ENCODE measurements around the gene PSIP1. TPM values are rescaled to one million over a fixed set of nuclear protein-coding genes. Genes with fewer than 3 reads are reported as not detected.

Gene PSIP1
- total RNA-seq, 1 experiment from 2014 or later, result 362 TPM

DNA sequence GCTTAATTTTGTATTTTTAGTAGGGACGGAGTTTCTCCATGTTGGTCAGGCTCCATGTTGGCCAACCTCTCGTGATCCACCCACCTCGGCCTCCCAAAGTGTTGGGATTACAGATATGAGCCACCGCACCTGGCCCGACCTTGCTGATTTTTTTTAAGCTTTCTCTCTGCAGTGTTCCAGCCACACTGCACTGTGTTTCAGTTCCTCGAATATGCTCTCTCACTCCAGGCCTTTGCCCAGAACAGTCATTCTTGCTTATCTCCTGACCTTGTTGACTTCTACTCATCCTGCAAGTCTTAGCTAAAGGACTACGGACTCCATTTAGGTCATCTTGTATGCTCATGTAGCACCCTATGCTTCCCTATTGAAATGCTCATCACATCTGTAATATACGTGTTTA lies 84.8 kb downstream of the PSIP1 start:
- Mint-ChIP-seq H3K27ac (peak overlapping the region in 1 of 3 experiments; percentile 68; a peak in 1 of 7 replicates), H3K4me1 (peaks cover 29 to 35% of the 10 kb centered on the region in 2 experiments), H3K36me3 (ENCODE audit: insufficient read depth in 1 of 3, low read depth in 3 of 3) (peaks cover 28 to 55% (median 47%) of the 10 kb centered on the region in 3 experiments), H3K4me3 (no peak overlapping the region), H3K27me3 (ENCODE audit: low read depth) (no peaks in the 10 kb centered on the region), H3K9me3 (no peaks in the 10 kb centered on the region; a peak in 1 of 5 replicates)
- Histone ChIP-seq H4K91ac (ENCODE audit: insufficient read length, low read depth, low read length) (no peak overlapping the region), H3K9me3 (ENCODE audit: control insufficient read depth, low read depth, low read length) (no peaks in the 10 kb centered on the region), H3K27me3 (ENCODE audit: insufficient read depth, low read length) (no peaks in the 10 kb centered on the region), H2BK5ac (ENCODE audit: insufficient read length, low read length) (no peak overlapping the region), H3K79me2 (ENCODE audit: insufficient read depth, low read length) (peaks cover 10% of the 10 kb centered on the region; the same call in 1 of the 2 replicates), H2BK15ac (ENCODE audit: low read depth, low read length) (no peak overlapping the region), H2BK12ac (ENCODE audit: insufficient read length, low read depth, low read length) (no peak overlapping the region), H3K56ac (ENCODE audit: insufficient read length, low read depth, low read length) (no peak overlapping the region), H3K23ac (ENCODE audit: insufficient read length, low read depth, low read length) (no peak overlapping the region), H3K14ac (ENCODE audit: insufficient read depth, low read length) (no peak overlapping the region), H4K5ac (ENCODE audit: insufficient read length, low read depth, low read length) (no peak overlapping the region), H3K18ac (ENCODE audit: insufficient read length, low read depth, low read length) (no peak overlapping the region), H2BK120ac (ENCODE audit: low read depth, low read length, poor library complexity, severe bottlenecking) (no peak overlapping the region), H3K79me1 (ENCODE audit: insufficient read depth, low read depth, low read length, poor library complexity, severe bottlenecking) (peaks cover 12% of the 10 kb centered on the region), H3K4ac (ENCODE audit: low read depth, low read length) (no peak overlapping the region), H3K9ac (ENCODE audit: extremely low read depth, insufficient read length, low read length) (no peak overlapping the region), H3K4me1 (ENCODE audit: insufficient read depth, low read length) (no peaks in the 10 kb centered on the region), H3K27ac (ENCODE audit: insufficient read length, low read depth, low read length) (no peak overlapping the region), H2AK5ac (ENCODE audit: insufficient read length, low read length) (no peak overlapping the region), H4K20me1 (ENCODE audit: control insufficient read depth, insufficient read depth, insufficient read length) (no peaks in the 10 kb centered on the region), H3K4me2 (ENCODE audit: insufficient read depth, insufficient read length, low read length) (no peak overlapping the region), H2AFZ (ENCODE audit: low read length) (no peak overlapping the region), H3K23me2 (ENCODE audit: insufficient read length, low read depth, low read length, poor library complexity, severe bottlenecking) (peaks cover 6% of the 10 kb centered on the region), H4K8ac (replicated peaks; ENCODE audit: insufficient read length, low read depth, low read length) (no peak overlapping the region), H2BK20ac (ENCODE audit: low read depth, low read length, poor library complexity, severe bottlenecking) (no peak overlapping the region), H3T11ph (ENCODE audit: low read length) (no peak overlapping the region)
- no peak for DNase-seq
- WGBS (ENCODE audit: extremely low coverage, insufficient read length, low lambda C conversion rate), result no CpG with 5 or more reads among the region's 8 CpGs
- TF ChIP-seq, protein P1, sequence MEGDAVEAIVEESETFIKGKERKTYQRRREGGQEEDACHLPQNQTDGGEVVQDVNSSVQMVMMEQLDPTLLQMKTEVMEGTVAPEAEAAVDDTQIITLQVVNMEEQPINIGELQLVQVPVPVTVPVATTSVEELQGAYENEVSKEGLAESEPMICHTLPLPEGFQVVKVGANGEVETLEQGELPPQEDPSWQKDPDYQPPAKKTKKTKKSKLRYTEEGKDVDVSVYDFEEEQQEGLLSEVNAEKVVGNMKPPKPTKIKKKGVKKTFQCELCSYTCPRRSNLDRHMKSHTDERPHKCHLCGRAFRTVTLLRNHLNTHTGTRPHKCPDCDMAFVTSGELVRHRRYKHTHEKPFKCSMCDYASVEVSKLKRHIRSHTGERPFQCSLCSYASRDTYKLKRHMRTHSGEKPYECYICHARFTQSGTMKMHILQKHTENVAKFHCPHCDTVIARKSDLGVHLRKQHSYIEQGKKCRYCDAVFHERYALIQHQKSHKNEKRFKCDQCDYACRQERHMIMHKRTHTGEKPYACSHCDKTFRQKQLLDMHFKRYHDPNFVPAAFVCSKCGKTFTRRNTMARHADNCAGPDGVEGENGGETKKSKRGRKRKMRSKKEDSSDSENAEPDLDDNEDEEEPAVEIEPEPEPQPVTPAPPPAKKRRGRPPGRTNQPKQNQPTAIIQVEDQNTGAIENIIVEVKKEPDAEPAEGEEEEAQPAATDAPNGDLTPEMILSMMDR (conservative IDR thresholded peaks at IDR 0.05), result no peak
